Stimulated activated naive CD8-positive, alpha-beta T cell treated with anti-CD3 and anti-CD28 coated beads, Interleukin-15, Interleukin-2, amounts not matched to agents 100 ng/mL and 50 ng/mL, for 24 hours (primary cell): Measurements from ENCODE around the gene CELF2.
A peak's percentile ranks its signal among the peaks of the same experiment; 100 is the strongest.

ENCODE experiments used
- H3K27ac Mint-ChIP-seq: one replicate; pipeline ENCODE4 v1.8.0; 2021; ENCODE audit warnings: mild to moderate bottlenecking, mixed read lengths
- H3K27me3 Mint-ChIP-seq: one replicate; pipeline ENCODE4 v1.8.0; 2021; ENCODE audit warnings: mixed read lengths
- H3K36me3 Mint-ChIP-seq: one replicate; pipeline ENCODE4 v1.8.0; 2021; ENCODE audit warnings: low read depth, mixed read lengths
- H3K4me1 Mint-ChIP-seq: one replicate; pipeline ENCODE4 v1.8.0; 2021; ENCODE audit warnings: low read depth, mixed read lengths
- H3K4me3 Mint-ChIP-seq: one replicate; pipeline ENCODE4 v1.8.0; 2021; ENCODE audit warnings: mild to moderate bottlenecking, mixed read lengths
- H3K9me3 Mint-ChIP-seq: one replicate; pipeline ENCODE4 v1.8.0; 2021; ENCODE audit warnings: mixed read lengths

The CELF2 gene

DNA sequence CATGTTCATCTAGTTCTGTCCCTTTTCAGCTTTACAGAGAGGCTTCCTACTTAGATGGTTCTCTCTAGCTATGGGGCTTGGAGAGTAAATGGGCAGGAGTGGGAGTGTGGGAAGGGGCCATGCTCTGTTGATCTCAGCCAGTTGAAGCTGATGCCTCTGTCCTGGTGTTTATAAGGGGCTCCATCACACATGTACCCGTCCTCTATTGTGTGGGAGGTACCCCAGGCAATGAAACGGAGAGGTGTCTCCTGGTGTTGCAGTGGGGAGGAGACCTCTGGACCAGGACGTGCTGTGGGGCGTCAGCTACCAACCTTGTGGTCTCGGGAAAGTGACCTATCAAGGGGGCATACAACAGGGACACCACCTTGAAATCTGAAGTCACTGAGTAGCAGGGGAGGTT is 173.5 kb downstream of the CELF2 start:
- peak overlapping the region; percentile 90 for H3K27ac Mint-ChIP-seq
- H3K4me3 Mint-ChIP-seq, result no peak overlapping the region
- H3K36me3 Mint-ChIP-seq, result peaks cover 95% of the 10 kb centered on the region
- H3K9me3 Mint-ChIP-seq, result peaks cover 3% of the 10 kb centered on the region
- H3K27me3 Mint-ChIP-seq, result no peaks in the 10 kb centered on the region
- peaks cover 98% of the 10 kb centered on the region for H3K4me1 Mint-ChIP-seq

- Mint-ChIP-seq H3K36me3 (peaks cover 93% of the 10 kb centered on the region), H3K27ac (peak overlapping the region; percentile 90), H3K9me3 (peaks cover 3% of the 10 kb centered on the region), H3K27me3 (no peaks in the 10 kb centered on the region), H3K4me3 (no peak overlapping the region), H3K4me1 (peaks cover 98% of the 10 kb centered on the region)
These were observed 174.0 kb downstream of the CELF2 start for GRCh38 chr10:11191678-11192077.

DNA sequence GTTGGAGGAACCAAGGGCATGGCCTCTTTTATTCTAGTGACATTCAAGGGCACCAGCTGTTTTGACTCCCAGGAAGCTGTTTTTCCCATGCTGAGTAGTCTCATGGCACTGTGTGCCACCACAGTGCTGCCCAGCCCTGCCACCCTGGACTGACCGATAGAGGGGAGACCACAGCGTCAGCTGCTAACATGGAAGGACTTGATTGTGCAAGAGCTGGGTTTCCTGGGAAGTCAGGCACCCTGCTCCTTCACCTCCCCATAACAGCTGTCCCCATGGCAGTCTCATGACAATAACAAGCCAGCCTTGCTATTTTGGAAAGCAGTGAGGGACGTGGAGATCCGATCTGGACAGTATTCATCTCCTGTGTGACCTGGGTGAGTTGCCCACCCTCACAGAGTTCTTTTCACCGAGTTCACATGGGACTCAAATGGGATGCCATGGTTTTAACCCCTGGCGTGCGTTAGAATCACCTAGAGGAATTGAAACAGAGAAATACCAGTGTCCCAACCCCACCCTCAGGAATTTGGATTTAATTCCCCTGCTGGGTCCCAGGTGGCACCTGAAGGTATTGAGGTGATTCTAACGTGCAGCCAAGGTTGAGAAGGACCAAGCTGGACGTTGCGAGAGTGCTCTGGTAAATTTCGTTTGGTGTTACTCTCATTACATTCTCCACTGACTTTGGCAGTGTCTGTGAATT is 174.8 kb downstream of the CELF2 start:
- Mint-ChIP-seq H3K36me3 (peaks cover 92% of the 10 kb centered on the region), H3K9me3 (peaks cover 3% of the 10 kb centered on the region), H3K4me3 (peak overlapping the region; percentile 48), H3K27ac (peak overlapping the region; percentile 90), H3K27me3 (no peaks in the 10 kb centered on the region), H3K4me1 (peaks cover 98% of the 10 kb centered on the region)

- Mint-ChIP-seq H3K27me3 (no peaks in the 10 kb centered on the region), H3K9me3 (no peaks in the 10 kb centered on the region), H3K27ac (peak overlapping the region; percentile 90), H3K4me1 (peaks cover 98% of the 10 kb centered on the region), H3K36me3 (peaks cover 93% of the 10 kb centered on the region), H3K4me3 (peak overlapping the region; percentile 48)
These were observed 175.4 kb downstream of the CELF2 start for GRCh38 chr10:11193001-11193551.

DNA sequence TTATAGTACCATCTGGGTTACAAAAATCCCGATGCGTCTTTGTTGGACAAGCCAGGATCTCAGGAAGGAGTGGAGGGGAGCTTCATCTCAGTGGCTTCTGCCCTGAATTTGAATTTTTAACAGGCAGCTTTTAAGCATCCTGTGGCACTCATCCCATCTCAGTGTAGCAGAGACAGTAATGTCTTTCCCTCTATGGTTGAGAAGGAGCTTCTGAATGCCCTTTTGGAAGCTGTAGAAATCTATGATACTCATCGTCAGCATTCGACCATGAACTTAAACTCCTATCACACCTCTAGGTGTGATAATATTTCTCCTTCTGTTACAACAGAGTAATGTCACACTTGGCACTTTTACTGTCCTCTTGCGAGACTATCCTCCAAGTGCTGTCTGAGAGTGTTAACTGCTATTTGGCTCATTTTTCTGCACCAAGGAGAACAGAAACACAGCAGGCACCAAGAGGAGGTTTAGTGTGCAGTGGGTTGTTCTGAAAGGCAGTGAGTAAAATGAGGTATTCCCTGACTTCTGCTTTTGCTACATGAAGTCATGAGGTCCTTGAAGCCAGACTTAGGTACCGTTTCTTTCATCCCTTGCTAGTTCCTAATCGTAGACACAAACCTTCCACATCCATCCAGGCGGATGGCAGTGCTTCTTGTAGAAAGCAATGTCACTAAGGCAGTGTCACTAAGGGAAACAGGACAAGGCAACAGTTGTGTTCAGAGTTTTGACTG is 177.4 kb downstream of the CELF2 start:
- no peaks in the 10 kb centered on the region for H3K27me3 Mint-ChIP-seq
- H3K36me3 Mint-ChIP-seq, result peaks cover 92% of the 10 kb centered on the region
- peaks cover 98% of the 10 kb centered on the region for H3K4me1 Mint-ChIP-seq
- H3K9me3 Mint-ChIP-seq, result no peaks in the 10 kb centered on the region
- H3K4me3 Mint-ChIP-seq, result peak overlapping the region; percentile 45
- H3K27ac Mint-ChIP-seq, result peak overlapping the region; percentile 88

- no peaks in the 10 kb centered on the region for H3K27me3 Mint-ChIP-seq
- H3K36me3 Mint-ChIP-seq, result peaks cover 92% of the 10 kb centered on the region
- peaks cover 1% of the 10 kb centered on the region for H3K9me3 Mint-ChIP-seq
- peak overlapping the region; percentile 45 for H3K4me3 Mint-ChIP-seq
- peak overlapping the region; percentile 88 for H3K27ac Mint-ChIP-seq
- peaks cover 98% of the 10 kb centered on the region for H3K4me1 Mint-ChIP-seq
These were observed 178.0 kb downstream of the CELF2 start for GRCh38 chr10:11195623-11196022.

DNA sequence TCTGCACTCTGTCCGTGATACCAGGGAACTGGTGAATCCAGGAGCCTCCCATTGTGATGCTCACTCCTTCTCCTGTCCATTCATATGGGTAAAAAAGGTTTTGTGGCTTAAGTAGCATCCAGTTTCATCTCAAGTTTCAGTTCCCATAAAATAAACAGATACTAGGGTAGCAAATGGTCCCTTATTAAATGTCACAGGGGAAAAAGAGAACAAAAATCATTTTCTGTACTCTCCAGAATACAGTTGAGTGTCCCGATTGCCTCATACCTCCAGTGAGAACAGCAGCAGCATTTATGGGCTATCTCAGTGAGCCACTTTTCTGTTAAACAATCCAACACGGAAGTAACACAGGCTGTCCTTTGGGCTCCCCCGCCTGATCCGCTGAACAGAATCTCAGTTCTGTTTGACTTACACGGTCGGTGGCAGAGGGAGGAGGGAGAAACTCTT is 179.6 kb downstream of the CELF2 start:
- H3K4me1 Mint-ChIP-seq, result peaks cover 98% of the 10 kb centered on the region

DNA sequence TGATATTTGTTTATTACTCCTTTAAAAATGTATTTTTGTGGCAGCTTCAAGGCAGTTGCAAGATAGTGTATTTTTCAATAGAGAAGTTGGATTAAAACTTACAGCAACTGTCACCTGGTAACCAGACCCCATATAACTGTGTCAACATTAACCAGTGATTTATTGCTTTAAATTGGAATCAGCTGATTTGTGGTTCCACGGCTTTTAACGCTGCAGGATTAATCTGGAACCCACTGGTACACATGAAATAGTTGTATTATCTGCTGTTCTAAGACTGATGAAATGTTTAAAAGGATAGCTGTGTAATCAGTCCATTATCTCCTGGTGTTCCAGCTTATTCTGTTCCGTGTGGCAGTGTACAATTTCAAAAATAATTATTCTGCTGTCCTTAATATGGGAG is 180.2 kb downstream of the CELF2 start:
- H3K4me3 Mint-ChIP-seq, result peak overlapping the region; percentile 44
- H3K4me1 Mint-ChIP-seq, result peaks cover 98% of the 10 kb centered on the region
- peaks cover 9% of the 10 kb centered on the region for H3K9me3 Mint-ChIP-seq

More for the DNA sequence above, 179.6 kb downstream of the CELF2 start:
- Mint-ChIP-seq H3K36me3 (peaks cover 93% of the 10 kb centered on the region), H3K27me3 (no peaks in the 10 kb centered on the region), H3K27ac (peak overlapping the region; percentile 88), H3K4me3 (peak overlapping the region; percentile 52), H3K9me3 (peaks cover 9% of the 10 kb centered on the region)

GRCh38 chr10:11201911-11202310 is 184.2 kb downstream of the CELF2 start:
- Mint-ChIP-seq H3K4me3 (no peak overlapping the region), H3K27ac (peak overlapping the region; percentile 99), H3K27me3 (no peaks in the 10 kb centered on the region), H3K9me3 (peaks cover 9% of the 10 kb centered on the region), H3K36me3 (peaks cover 98% of the 10 kb centered on the region), H3K4me1 (peaks cover 100% of the 10 kb centered on the region)

More for the DNA sequence above, 180.2 kb downstream of the CELF2 start:
- no peaks in the 10 kb centered on the region for H3K27me3 Mint-ChIP-seq
- peaks cover 93% of the 10 kb centered on the region for H3K36me3 Mint-ChIP-seq
- H3K27ac Mint-ChIP-seq, result peak overlapping the region; percentile 88

DNA sequence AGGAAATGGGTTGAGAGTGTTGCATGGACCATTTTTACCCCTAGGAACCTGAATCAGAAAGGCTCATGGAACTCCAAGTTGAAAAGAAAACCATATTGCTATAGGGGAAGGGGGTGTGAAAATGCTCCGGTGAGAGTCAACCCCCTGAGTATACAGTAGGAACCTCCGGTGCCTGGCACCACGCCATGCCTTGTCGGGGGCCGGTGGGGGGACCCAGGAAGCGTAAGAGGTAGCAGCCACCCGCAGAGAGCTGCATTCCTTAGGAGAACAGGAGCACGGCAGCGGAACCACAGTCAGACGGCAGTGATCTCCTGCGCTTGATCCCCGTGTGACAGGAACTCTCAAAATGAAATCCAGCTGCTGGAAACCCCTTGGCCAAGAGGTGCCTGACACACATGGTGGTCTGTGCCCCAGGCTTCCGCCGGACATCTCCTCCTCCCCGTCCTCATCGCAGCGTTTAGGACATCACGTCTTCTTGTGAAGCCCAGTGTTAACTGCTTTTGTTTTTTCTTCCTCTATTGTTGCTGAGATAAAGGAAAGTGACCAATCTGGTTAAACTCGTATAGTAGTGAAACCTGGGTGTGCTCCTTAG is 186.8 kb downstream of the CELF2 start:
- Mint-ChIP-seq H3K9me3 (peaks cover 9% of the 10 kb centered on the region), H3K27me3 (no peaks in the 10 kb centered on the region), H3K27ac (peak overlapping the region; percentile 99), H3K4me1 (peaks cover 100% of the 10 kb centered on the region), H3K4me3 (peak overlapping the region; percentile 24), H3K36me3 (peaks cover 97% of the 10 kb centered on the region)

- Mint-ChIP-seq H3K27ac (peak overlapping the region; percentile 99), H3K4me1 (peaks cover 100% of the 10 kb centered on the region), H3K27me3 (no peaks in the 10 kb centered on the region), H3K9me3 (peaks cover 9% of the 10 kb centered on the region), H3K36me3 (peaks cover 96% of the 10 kb centered on the region), H3K4me3 (peak overlapping the region; percentile 45)
These were observed 187.5 kb downstream of the CELF2 start for GRCh38 chr10:11205030-11205772.

- peaks cover 90% of the 10 kb centered on the region for H3K36me3 Mint-ChIP-seq
These were observed 189.2 kb downstream of the CELF2 start for GRCh38 chr10:11206676-11207559.

GRCh38 chr10:11207560-11207844 is 189.8 kb downstream of the CELF2 start:
- Mint-ChIP-seq H3K27me3 (no peaks in the 10 kb centered on the region), H3K9me3 (no peaks in the 10 kb centered on the region), H3K4me3 (peak overlapping the region; percentile 83), H3K36me3 (peaks cover 88% of the 10 kb centered on the region), H3K27ac (peak overlapping the region; percentile 99), H3K4me1 (peaks cover 100% of the 10 kb centered on the region)

More at GRCh38 chr10:11206676-11207559, 189.2 kb downstream of the CELF2 start:
- peak overlapping the region; percentile 99 for H3K27ac Mint-ChIP-seq
- H3K4me3 Mint-ChIP-seq, result no peak overlapping the region
- H3K27me3 Mint-ChIP-seq, result no peaks in the 10 kb centered on the region
- no peaks in the 10 kb centered on the region for H3K9me3 Mint-ChIP-seq
- peaks cover 100% of the 10 kb centered on the region for H3K4me1 Mint-ChIP-seq

- H3K9me3 Mint-ChIP-seq, result no peaks in the 10 kb centered on the region
- H3K27me3 Mint-ChIP-seq, result no peaks in the 10 kb centered on the region
- H3K4me3 Mint-ChIP-seq, result peak overlapping the region; percentile 83
- H3K4me1 Mint-ChIP-seq, result peaks cover 100% of the 10 kb centered on the region
- H3K36me3 Mint-ChIP-seq, result peaks cover 86% of the 10 kb centered on the region
- H3K27ac Mint-ChIP-seq, result peak overlapping the region; percentile 99
These were observed 190.6 kb downstream of the CELF2 start for GRCh38 chr10:11208243-11208642.
